SK-N-SH (cell line): ENCODE measurements around the gene MACROD2. TPM values are rescaled to one million over a fixed set of nuclear protein-coding genes. Genes with fewer than 3 reads are reported as not detected.

ENCODE experiments used
- CTCF ChIA-PET: fragments of 300-600, 350-600 bp; formaldehyde crosslinking; extraction: SDS; loops from one replicate; lab custom pipeline; 2021; lab: Yijun Ruan, JAX
- POLR2A ChIA-PET: fragments of 350-600 bp; sonication (Branson Sonifier 250); formaldehyde crosslinking; extraction: SDS; loops from one replicate; lab custom pipeline; 2020; ENCODE audit warnings: antibody characterized with exemption, inconsistent platforms; lab: Yijun Ruan, JAX
- DNase-seq: peaks from one replicate; pipeline ENCODE4 v3.0.0; 2012
- H2AFZ ChIP-seq: fragments of 200-600 bp; sonication (generic); 2 replicates; pipeline ENCODE4 v1.8.1; 2016; ENCODE audit warnings: antibody characterized with exemption, mild to moderate bottlenecking, low read depth
- H3F3A ChIP-seq: fragments of 200-600 bp; sonication (generic); replicated peaks from 2 replicates; pipeline ENCODE3; 2016; ENCODE audit warnings: antibody characterized with exemption, mild to moderate bottlenecking; ENCODE audit not compliant: insufficient read depth
- H3K27ac ChIP-seq, 2 experiments: fragments of 200-500 bp in 1 of 2; fragments of 200-600 bp in 1 of 2; sonication (Bioruptor generic) in 1 of 2; sonication (generic), shearing (Covaris generic) in 1 of 2; 2 replicates each; pipeline versions ENCODE4 v1.5.1 to v1.6.1; 2014 to 2016; ENCODE audit warnings: low read depth in 2 of 2, inconsistent platforms in 1 of 2, low read length in 1 of 2, mild to moderate bottlenecking in 1 of 2, mixed read lengths in 1 of 2
- H3K27me3 ChIP-seq: fragments of 200-600 bp; sonication (generic), shearing (Covaris generic); 2 replicates; pipeline ENCODE4 v1.6.1; 2016; ENCODE audit warnings: mixed run types; ENCODE audit not compliant: insufficient read depth
- H3K36me3 ChIP-seq, 2 experiments: fragments of 200-500 bp in 1 of 2; fragments of 200-600 bp in 1 of 2; sonication (Bioruptor generic) in 1 of 2; sonication (generic) in 1 of 2; replicated peaks in 1 of 2; 2 replicates each; pipeline versions ENCODE3 to v1.5.1; 2014 to 2016; ENCODE audit warnings: low read length in 1 of 2, mild to moderate bottlenecking in 1 of 2; ENCODE audit not compliant: insufficient read depth in 2 of 2, control insufficient read depth in 1 of 2
- H3K4me1 ChIP-seq, 2 experiments: fragments of 200-500 bp in 1 of 2; fragments of 200-600 bp in 1 of 2; sonication (Bioruptor generic) in 1 of 2; sonication (generic), shearing (Covaris generic) in 1 of 2; 2 replicates each; pipeline versions ENCODE4 v1.5.1 to v1.6.1; 2014 to 2016; ENCODE audit warnings: low read depth in 1 of 2, low read length in 1 of 2, mixed run types in 1 of 2; ENCODE audit not compliant: insufficient read depth in 2 of 2, control insufficient read depth in 1 of 2
- H3K4me2 ChIP-seq: fragments of 200-600 bp; sonication (generic), shearing (Covaris generic); 2 replicates; pipeline ENCODE4 v1.6.1; 2017; ENCODE audit warnings: mixed run types
- H3K4me3 ChIP-seq, 2 experiments: fragments of 200-500 bp in 1 of 2; fragments of 200-600 bp in 1 of 2; sonication (Bioruptor generic) in 1 of 2; sonication (generic), shearing (Covaris generic) in 1 of 2; 2 replicates each; pipeline versions ENCODE4 v1.5.1 to v1.8.1; 2014 to 2016; ENCODE audit warnings: low read depth in 2 of 2, inconsistent platforms in 1 of 2, low read length in 1 of 2, mild to moderate bottlenecking in 1 of 2, mixed read lengths in 1 of 2, moderate library complexity in 1 of 2
- H3K79me2 ChIP-seq: fragments of 200-600 bp; sonication (generic); 2 replicates; pipeline ENCODE4 v1.8.1; 2017; ENCODE audit warnings: mild to moderate bottlenecking; ENCODE audit not compliant: insufficient read depth
- H3K9ac ChIP-seq: fragments of 200-600 bp; sonication (generic); 2 replicates; pipeline ENCODE4 v1.6.1; 2017; ENCODE audit warnings: mixed run types
- H3K9me2 ChIP-seq: fragments of 200-600 bp; sonication (generic); 2 replicates; pipeline ENCODE4 v1.6.1; 2017; ENCODE audit warnings: mixed run types
- H3K9me3 ChIP-seq: fragments of 200-600 bp; sonication (generic); 2 replicates; pipeline ENCODE4 v1.6.1; 2017; ENCODE audit warnings: mixed run types, mild to moderate bottlenecking, moderate library complexity
- H4K20me1 ChIP-seq: fragments of 200-600 bp; sonication (generic); 2 replicates; pipeline ENCODE4 v1.6.1; 2017; ENCODE audit warnings: mild to moderate bottlenecking, mixed run types; ENCODE audit not compliant: insufficient read depth
- ELF1 ChIP-seq: IDR thresholded peaks from 2 replicates; pipeline ENCODE4 v1.4.0; 2012
- EP300 ChIP-seq, 2 experiments: IDR thresholded peaks; 2 replicates each; pipeline versions ENCODE4 v1.4.0 to v1.6.1; 2012; ENCODE audit warnings: borderline replicate concordance in 1 of 2, low read depth in 1 of 2, low read length in 1 of 2
- EZH2phosphoT487 ChIP-seq: fragments of 200-600 bp; sonication (generic); IDR thresholded peaks from 2 replicates; pipeline ENCODE4 v1.6.1; 2017; ENCODE audit warnings: low read depth, mixed run types, mild to moderate bottlenecking, antibody characterized with exemption, moderate library complexity, borderline replicate concordance
- FOSL2 ChIP-seq: IDR thresholded peaks from 2 replicates; pipeline ENCODE4 v1.4.0; 2012; ENCODE audit warnings: low read depth, mild to moderate bottlenecking, moderate library complexity, borderline replicate concordance
- GATA2 ChIP-seq: sonication (generic); formaldehyde crosslinking; IDR thresholded peaks from 2 replicates; pipeline ENCODE4 v1.5.0; 2020; ENCODE audit warnings: mild to moderate bottlenecking, missing genetic modification reagents
- MEF2A ChIP-seq: IDR thresholded peaks from 2 replicates; pipeline ENCODE4 v1.4.0; 2012; ENCODE audit warnings: low read depth, borderline replicate concordance
- NFIC ChIP-seq: IDR thresholded peaks from 2 replicates; pipeline ENCODE4 v1.4.0; 2012; ENCODE audit warnings: borderline replicate concordance
- POLR2AphosphoS5 ChIP-seq: IDR thresholded peaks from 2 replicates; pipeline ENCODE4 v1.6.1; 2012; ENCODE audit warnings: low read depth, low read length
- RAD21 ChIP-seq: IDR thresholded peaks from 2 replicates; pipeline ENCODE4 v1.6.1; 2012; ENCODE audit warnings: mild to moderate bottlenecking, low read length
- SIN3A ChIP-seq: IDR thresholded peaks from 2 replicates; pipeline ENCODE4 v1.6.1; 2012; ENCODE audit warnings: low read depth, mild to moderate bottlenecking, low read length, moderate library complexity, borderline replicate concordance
- TAF1 ChIP-seq: IDR thresholded peaks from 2 replicates; pipeline ENCODE4 v1.6.1; 2012; ENCODE audit warnings: low read depth, mild to moderate bottlenecking, low read length, moderate library complexity, borderline replicate concordance
- TCF12 ChIP-seq: IDR thresholded peaks from 2 replicates; pipeline ENCODE4 v1.4.0; 2012
- USF1 ChIP-seq: IDR thresholded peaks from 2 replicates; pipeline ENCODE4 v1.4.0; 2012; ENCODE audit warnings: low read depth, borderline replicate concordance
- YY1 ChIP-seq: IDR thresholded peaks from 2 replicates; pipeline ENCODE4 v1.4.0; 2012; ENCODE audit warnings: low read depth, mild to moderate bottlenecking
- WGBS: methylation state at CpG from one replicate; pipeline ENCODE4 v1.1.6; 2017; ENCODE audit warnings: low lambda C conversion rate; 5-methylcytosine and 5-hydroxymethylcytosine counted together
- polyA plus RNA-seq, 3 experiments: library from polyadenylated mRNA; depleted of rRNA; stranded (reverse); fragments of >200 nt; gene quantifications; 2 replicates each; pipeline ENCODE4 v1.2.3, GENCODE V29; 2012
- TF ChIP-seq, protein P1 (sequence below): IDR thresholded peaks from 2 replicates; pipeline ENCODE4 v1.4.0; 2012; ENCODE audit warnings: low read depth
- TF ChIP-seq, protein P2 (sequence below): fragments of 150-350 bp; IDR thresholded peaks from 2 replicates; pipeline ENCODE4 v1.6.1; 2017; ENCODE audit warnings: antibody characterized with exemption, low read length, low read depth, borderline replicate concordance
- TF ChIP-seq, protein P3 (sequence below): IDR thresholded peaks from 2 replicates; pipeline ENCODE4; 2012
- TF ChIP-seq, protein P4 (sequence below): fragments of 200-600 bp; sonication (generic); IDR thresholded peaks from 2 replicates; pipeline ENCODE4 v1.6.1; 2017; ENCODE audit warnings: antibody characterized with exemption, mild to moderate bottlenecking, moderate library complexity

Gene MACROD2
- polyA plus RNA-seq, 1 of the 3 experiments (the other 2 are of a cell fraction), result 0.33 TPM

GRCh38 chr20:14178528-14178927 is 183.2 kb downstream of the MACROD2 start:
- ChIA-PET POLR2A (no interaction called here), CTCF (no interaction called here)
- Histone ChIP-seq H3K4me1 (no peaks in the 10 kb centered on the region; a peak in 1 of 4 replicates), H3K9ac (no peak overlapping the region), H3K36me3 (no peaks in the 10 kb centered on the region), H3K4me2 (no peak overlapping the region), H3K79me2 (no peaks in the 10 kb centered on the region), H3K4me3 (no peak overlapping the region), H3K9me3 (no peaks in the 10 kb centered on the region), H4K20me1 (no peaks in the 10 kb centered on the region), H3K27ac (no peak overlapping the region), H3K9me2 (no peaks in the 10 kb centered on the region), H3F3A (no peaks in the 10 kb centered on the region), H2AFZ (no peak overlapping the region), H3K27me3 (no peaks in the 10 kb centered on the region)
- TF ChIP-seq TAF1 (no peak), EP300 (IDR thresholded peaks at IDR 0.05; ENCODE audit: borderline replicate concordance in 1 of 2, low read depth in 1 of 2, low read length in 1 of 2) (no peak), MEF2A (no peak), POLR2AphosphoS5 (no peak), TCF12 (no peak), SIN3A (no peak), ELF1 (no peak), YY1 (no peak), FOSL2 (no peak), EZH2phosphoT487 (no peak), GATA2 (CRISPR knock-in tag) (no peak), NFIC (no peak), USF1 (no peak), RAD21 (no peak)
- TF ChIP-seq, protein P1, sequence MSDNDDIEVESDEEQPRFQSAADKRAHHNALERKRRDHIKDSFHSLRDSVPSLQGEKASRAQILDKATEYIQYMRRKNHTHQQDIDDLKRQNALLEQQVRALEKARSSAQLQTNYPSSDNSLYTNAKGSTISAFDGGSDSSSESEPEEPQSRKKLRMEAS, result no peak
- TF ChIP-seq, protein P2, sequence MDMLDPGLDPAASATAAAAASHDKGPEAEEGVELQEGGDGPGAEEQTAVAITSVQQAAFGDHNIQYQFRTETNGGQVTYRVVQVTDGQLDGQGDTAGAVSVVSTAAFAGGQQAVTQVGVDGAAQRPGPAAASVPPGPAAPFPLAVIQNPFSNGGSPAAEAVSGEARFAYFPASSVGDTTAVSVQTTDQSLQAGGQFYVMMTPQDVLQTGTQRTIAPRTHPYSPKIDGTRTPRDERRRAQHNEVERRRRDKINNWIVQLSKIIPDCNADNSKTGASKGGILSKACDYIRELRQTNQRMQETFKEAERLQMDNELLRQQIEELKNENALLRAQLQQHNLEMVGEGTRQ, result no peak
- TF ChIP-seq, protein P3, sequence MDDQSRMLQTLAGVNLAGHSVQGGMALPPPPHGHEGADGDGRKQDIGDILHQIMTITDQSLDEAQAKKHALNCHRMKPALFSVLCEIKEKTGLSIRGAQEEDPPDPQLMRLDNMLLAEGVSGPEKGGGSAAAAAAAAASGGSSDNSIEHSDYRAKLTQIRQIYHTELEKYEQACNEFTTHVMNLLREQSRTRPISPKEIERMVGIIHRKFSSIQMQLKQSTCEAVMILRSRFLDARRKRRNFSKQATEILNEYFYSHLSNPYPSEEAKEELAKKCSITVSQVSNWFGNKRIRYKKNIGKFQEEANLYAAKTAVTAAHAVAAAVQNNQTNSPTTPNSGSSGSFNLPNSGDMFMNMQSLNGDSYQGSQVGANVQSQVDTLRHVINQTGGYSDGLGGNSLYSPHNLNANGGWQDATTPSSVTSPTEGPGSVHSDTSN, result no peak
- TF ChIP-seq, protein P4, sequence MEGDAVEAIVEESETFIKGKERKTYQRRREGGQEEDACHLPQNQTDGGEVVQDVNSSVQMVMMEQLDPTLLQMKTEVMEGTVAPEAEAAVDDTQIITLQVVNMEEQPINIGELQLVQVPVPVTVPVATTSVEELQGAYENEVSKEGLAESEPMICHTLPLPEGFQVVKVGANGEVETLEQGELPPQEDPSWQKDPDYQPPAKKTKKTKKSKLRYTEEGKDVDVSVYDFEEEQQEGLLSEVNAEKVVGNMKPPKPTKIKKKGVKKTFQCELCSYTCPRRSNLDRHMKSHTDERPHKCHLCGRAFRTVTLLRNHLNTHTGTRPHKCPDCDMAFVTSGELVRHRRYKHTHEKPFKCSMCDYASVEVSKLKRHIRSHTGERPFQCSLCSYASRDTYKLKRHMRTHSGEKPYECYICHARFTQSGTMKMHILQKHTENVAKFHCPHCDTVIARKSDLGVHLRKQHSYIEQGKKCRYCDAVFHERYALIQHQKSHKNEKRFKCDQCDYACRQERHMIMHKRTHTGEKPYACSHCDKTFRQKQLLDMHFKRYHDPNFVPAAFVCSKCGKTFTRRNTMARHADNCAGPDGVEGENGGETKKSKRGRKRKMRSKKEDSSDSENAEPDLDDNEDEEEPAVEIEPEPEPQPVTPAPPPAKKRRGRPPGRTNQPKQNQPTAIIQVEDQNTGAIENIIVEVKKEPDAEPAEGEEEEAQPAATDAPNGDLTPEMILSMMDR, result no peak
- 84% methylated on average over 4 of the region's 4 CpGs for WGBS
- DNase-seq, result no peak
